Peyer's patch (tissue), 4 donors: ENCODE data around the gene BIN1. TPM values are rescaled to one million over a fixed set of nuclear protein-coding genes. Genes with fewer than 3 reads are reported as not detected.
A peak's percentile ranks its signal among the peaks of the same experiment; 100 is the strongest.

Experiments
- DNase-seq, 3 donors: peaks; one replicate each; pipeline ENCODE4 v3.0.0-alpha.2; 2017 to 2019
- H3K27ac ChIP-seq, 4 donors: fragments of 200-600 bp; sonication (generic); one replicate each; pipeline ENCODE4 v1.5.1; 2016 to 2019
- H3K27me3 ChIP-seq, 2 donors: fragments of 200-600 bp; sonication (generic); one replicate each; pipeline ENCODE4 v1.5.1; 2019
- H3K36me3 ChIP-seq, 3 donors: fragments of 200-600 bp; sonication (generic); one replicate each; pipeline ENCODE4 v1.5.1; 2016 to 2019
- H3K4me1 ChIP-seq, 4 donors: fragments of 200-600 bp; sonication (generic); one replicate each; pipeline ENCODE4 v1.5.1; 2016 to 2019
- H3K4me3 ChIP-seq, 4 donors: fragments of 200-600 bp; sonication (generic); 1 replicate in 3 of 4; 2 replicates in 1 of 4; pipeline ENCODE4 v1.5.1; 2016 to 2019; ENCODE audit warnings: mild to moderate bottlenecking in 1 of 4
- H3K9me3 ChIP-seq, 4 donors: fragments of 200-600 bp; sonication (generic); one replicate each; pipeline ENCODE4 v1.5.1; 2016 to 2019; ENCODE audit warnings: mild to moderate bottlenecking in 1 of 4
- CTCF ChIP-seq, 6 experiments: fragments of 450-650 bp in 4 of 6; fragments of 200-600 bp in 2 of 6; sonication (generic) in 1 of 6; IDR thresholded peaks; one replicate each; pipeline ENCODE4 v1.5.1; 2017 to 2019; ENCODE audit warnings: antibody characterized with exemption in 6 of 6, mild to moderate bottlenecking in 3 of 6, moderate library complexity in 1 of 6
- POLR2A ChIP-seq, 2 donors: fragments of 450-650 bp; IDR thresholded peaks; one replicate each; pipeline ENCODE4 v1.5.1; 2017; ENCODE audit warnings: antibody characterized with exemption in 2 of 2, mild to moderate bottlenecking in 2 of 2, moderate library complexity in 2 of 2
- total RNA-seq, 4 donors: library from RNA; depleted of rRNA; stranded (reverse); fragments of >200 nt; gene quantifications; one replicate each; pipeline ENCODE4 v1.1.0, GENCODE V29; 2016

BIN1 gene
- total RNA-seq, 4 donors from 2014 or later, result 22.2 to 81.7 (median 47.2) TPM

- Histone ChIP-seq H3K4me1 (peaks cover 0 to 15% (median 0%) of the 10 kb centered on the region in 4 donors), H3K36me3 (no peaks in the 10 kb centered on the region), H3K27me3 (no peaks in the 10 kb centered on the region), H3K27ac (no peak overlapping the region), H3K4me3 (no peak overlapping the region), H3K9me3 (no peaks in the 10 kb centered on the region)
- DNase-seq, result no peak
- TF ChIP-seq POLR2A (IDR thresholded peaks at IDR 0.05) (no peak), CTCF (IDR thresholded peaks at IDR 0.05) (no peak)
These were observed 79.2 kb downstream of the BIN1 start for GRCh38 chr2:127027715-127028114.

GRCh38 chr2:127025359-127026166 is 81.4 kb downstream of the BIN1 start:
- peak in 2 of 6 experiments; percentile 8 to 10 for TF ChIP-seq CTCF (IDR thresholded peaks at IDR 0.05)
- no peak for TF ChIP-seq POLR2A (IDR thresholded peaks at IDR 0.05)
- H3K4me1 ChIP-seq, result peaks cover 0 to 15% (median 0%) of the 10 kb centered on the region in 4 donors
- peak overlapping the region in 1 of 4 donors; percentile 14 for H3K27ac ChIP-seq
- H3K4me3 ChIP-seq, result peak overlapping the region; percentile 21 to 51 (median 36)
- H3K27me3 ChIP-seq, result no peaks in the 10 kb centered on the region
- DNase-seq, result peak; percentile 59 to 87 (median 69)
- no peaks in the 10 kb centered on the region for H3K36me3 ChIP-seq
- no peaks in the 10 kb centered on the region for H3K9me3 ChIP-seq

- no peak for DNase-seq
- H3K27ac ChIP-seq, result peak overlapping the region in 1 of 4 donors; percentile 14
These were observed 82.1 kb downstream of the BIN1 start for GRCh38 chr2:127024769-127025358.

GRCh38 chr2:127023504-127023903 is 83.5 kb downstream of the BIN1 start:
- Histone ChIP-seq H3K27ac (no peak overlapping the region), H3K4me3 (no peak overlapping the region), H3K9me3 (no peaks in the 10 kb centered on the region), H3K27me3 (no peaks in the 10 kb centered on the region), H3K36me3 (no peaks in the 10 kb centered on the region), H3K4me1 (peaks cover 0 to 15% (median 0%) of the 10 kb centered on the region in 4 donors)
- TF ChIP-seq CTCF (IDR thresholded peaks at IDR 0.05) (no peak), POLR2A (IDR thresholded peaks at IDR 0.05) (no peak)
- DNase-seq, result no peak

More at GRCh38 chr2:127024769-127025358, 82.1 kb downstream of the BIN1 start:
- H3K27me3 ChIP-seq, result no peaks in the 10 kb centered on the region
- peaks cover 0 to 15% (median 0%) of the 10 kb centered on the region in 4 donors for H3K4me1 ChIP-seq
- H3K36me3 ChIP-seq, result no peaks in the 10 kb centered on the region
- peak in 2 of 6 experiments; percentile 23 to 28 for TF ChIP-seq CTCF (IDR thresholded peaks at IDR 0.05)
- no peak for TF ChIP-seq POLR2A (IDR thresholded peaks at IDR 0.05)
- peak overlapping the region; percentile 21 to 51 (median 36) for H3K4me3 ChIP-seq
- H3K9me3 ChIP-seq, result no peaks in the 10 kb centered on the region

DNA sequence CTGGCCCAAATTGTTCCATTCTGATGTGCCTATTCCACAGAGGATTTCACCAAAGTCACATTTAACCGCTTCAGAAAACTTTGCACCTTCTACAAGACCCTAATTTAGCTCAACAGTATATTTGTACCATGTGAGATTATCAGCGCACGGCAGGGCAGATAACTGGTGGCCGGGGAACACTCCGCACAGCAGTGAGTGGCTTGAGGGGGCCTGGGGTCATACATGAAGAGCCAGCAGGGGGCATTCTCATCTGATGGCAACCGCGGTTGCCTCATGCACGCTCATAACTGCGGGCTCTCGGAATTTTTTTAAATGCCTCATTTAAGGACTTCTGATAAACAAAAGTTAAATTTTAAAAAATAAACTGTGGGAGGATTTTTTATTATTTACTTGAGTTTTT is 84.1 kb downstream of the BIN1 start:
- Histone ChIP-seq H3K9me3 (no peaks in the 10 kb centered on the region), H3K4me1 (peaks cover 0 to 15% (median 0%) of the 10 kb centered on the region in 4 donors), H3K4me3 (no peak overlapping the region), H3K36me3 (no peaks in the 10 kb centered on the region), H3K27me3 (no peaks in the 10 kb centered on the region), H3K27ac (no peak overlapping the region)
- no peak for DNase-seq
- no peak for TF ChIP-seq POLR2A (IDR thresholded peaks at IDR 0.05)
- TF ChIP-seq CTCF (IDR thresholded peaks at IDR 0.05), result no peak
